ENCODE data around the gene DNASE2B. TPM values are rescaled to one million over a fixed set of nuclear protein-coding genes. Genes with fewer than 3 reads are reported as not detected.

The DNASE2B gene
- total RNA-seq, 4 donors from 2014 or later = 1.3 to 32.3 (median 1.5) TPM; not detected in 1

DNA sequence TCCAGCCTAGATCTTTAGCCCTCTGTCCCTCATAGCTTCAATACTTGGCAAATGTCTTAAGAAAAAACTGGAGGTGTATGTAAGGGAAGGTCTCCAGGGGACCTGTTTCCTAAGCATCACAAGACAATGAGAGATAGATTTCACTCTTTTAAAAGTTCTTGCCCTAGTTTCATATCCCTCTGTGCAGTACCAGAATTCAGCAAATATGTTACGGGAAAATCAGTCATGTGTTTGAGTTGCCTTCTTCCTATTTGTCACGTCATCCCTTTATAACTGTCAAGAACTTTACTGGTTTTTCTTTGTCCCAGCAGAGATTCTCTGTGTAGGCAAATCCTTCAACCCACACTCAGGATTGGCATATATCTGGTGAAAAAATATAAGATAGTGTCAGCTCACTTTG, 32.3 kb downstream of the DNASE2B start:
- TF ChIP-seq, protein P1, sequence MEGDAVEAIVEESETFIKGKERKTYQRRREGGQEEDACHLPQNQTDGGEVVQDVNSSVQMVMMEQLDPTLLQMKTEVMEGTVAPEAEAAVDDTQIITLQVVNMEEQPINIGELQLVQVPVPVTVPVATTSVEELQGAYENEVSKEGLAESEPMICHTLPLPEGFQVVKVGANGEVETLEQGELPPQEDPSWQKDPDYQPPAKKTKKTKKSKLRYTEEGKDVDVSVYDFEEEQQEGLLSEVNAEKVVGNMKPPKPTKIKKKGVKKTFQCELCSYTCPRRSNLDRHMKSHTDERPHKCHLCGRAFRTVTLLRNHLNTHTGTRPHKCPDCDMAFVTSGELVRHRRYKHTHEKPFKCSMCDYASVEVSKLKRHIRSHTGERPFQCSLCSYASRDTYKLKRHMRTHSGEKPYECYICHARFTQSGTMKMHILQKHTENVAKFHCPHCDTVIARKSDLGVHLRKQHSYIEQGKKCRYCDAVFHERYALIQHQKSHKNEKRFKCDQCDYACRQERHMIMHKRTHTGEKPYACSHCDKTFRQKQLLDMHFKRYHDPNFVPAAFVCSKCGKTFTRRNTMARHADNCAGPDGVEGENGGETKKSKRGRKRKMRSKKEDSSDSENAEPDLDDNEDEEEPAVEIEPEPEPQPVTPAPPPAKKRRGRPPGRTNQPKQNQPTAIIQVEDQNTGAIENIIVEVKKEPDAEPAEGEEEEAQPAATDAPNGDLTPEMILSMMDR (IDR thresholded peaks at IDR 0.05; ENCODE audit: low read depth) = no peak

DNA sequence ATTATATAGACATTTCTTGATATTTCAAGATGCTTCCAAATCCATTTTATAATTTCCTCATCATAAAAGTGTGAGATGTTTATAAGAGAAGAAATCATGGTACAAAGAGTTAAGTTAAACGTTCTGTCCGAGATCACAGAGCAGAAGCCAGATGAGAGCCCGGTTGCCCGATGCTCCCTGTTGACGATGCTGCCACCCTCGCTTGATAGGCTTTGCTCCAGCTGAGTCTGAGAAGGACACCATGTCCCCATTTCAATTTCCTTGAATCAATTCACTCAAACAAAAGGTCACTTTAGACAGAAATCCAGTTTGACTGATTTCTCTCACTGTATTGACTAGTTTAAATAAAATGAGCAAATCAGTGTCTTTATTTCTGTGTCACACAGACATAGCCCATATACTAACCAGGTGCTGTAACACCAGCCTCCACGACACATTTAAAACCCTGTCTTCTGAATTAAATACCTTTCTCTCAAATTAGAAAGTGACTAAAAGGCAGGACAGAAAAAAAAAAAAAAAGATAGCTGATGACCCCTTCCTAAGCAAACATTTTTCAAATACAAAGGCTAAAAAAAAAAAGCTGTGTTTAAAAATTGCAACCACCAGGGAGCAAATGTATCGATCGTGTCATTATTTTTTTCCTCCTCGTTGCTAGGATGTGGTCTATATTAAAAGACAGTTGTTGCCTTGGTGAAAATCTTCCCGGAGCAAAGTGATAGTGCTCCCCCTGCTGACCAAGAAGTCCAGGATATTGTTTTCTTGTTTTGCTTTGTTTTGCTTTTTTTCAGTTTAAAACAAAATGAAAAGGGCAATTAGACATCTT, 35.2 kb downstream of the DNASE2B start:
- TF ChIP-seq, protein P1 (IDR thresholded peaks at IDR 0.05; ENCODE audit: low read depth) = no peak

- TF ChIP-seq, protein P1 (IDR thresholded peaks at IDR 0.05; ENCODE audit: low read depth) = no peak
Observed at GRCh38 chr1:84434081-84434769, 35.9 kb downstream of the DNASE2B start.

GRCh38 chr1:84434801-84435549, 36.7 kb downstream of the DNASE2B start:
- TF ChIP-seq, protein P1 (IDR thresholded peaks at IDR 0.05; ENCODE audit: low read depth) = no peak

DNA sequence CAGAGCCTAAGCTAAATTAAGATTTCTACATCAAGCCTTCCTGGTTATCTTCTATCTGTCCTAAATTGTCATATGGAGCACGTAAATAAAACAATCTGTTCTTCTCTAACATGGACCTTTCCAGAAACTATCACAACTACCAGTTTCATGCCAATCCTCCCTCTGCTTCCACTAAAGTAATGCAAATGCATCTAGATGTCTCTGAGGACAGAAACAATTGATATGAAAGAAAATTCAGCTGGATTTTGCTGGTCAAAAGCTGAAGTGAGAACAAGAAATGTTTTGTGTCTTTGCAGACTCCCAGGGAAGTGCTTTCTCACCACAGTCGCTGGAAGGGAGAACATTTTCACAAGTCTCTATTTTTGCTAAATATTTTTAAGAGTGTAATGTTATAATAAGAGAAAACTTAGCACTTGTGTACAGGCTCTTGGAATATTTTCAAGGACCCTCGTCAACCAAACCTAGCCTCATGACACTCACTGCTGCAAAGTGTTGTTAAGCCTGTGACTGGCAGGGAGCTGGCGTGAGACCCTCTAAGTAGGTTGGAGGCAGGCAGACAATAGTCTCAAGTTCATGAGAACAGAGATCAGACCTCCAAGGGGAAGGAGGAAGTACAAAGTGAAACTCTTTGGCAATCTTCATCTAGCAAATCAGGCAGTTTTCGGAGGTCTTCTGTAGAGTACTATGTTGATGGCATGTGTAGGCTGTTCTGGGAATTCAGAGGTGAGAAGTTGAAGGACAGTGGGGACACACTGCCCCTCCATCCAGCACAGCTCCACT, 38.8 kb downstream of the DNASE2B start:
- TF ChIP-seq, protein P1 (IDR thresholded peaks at IDR 0.05; ENCODE audit: low read depth) = no peak

- TF ChIP-seq, protein P1 (IDR thresholded peaks at IDR 0.05; ENCODE audit: low read depth) = no peak
Observed at GRCh38 chr1:84442256-84442655, 44.0 kb downstream of the DNASE2B start.

Data from subcutaneous adipose tissue (tissue), 4 donors.